Kidney (tissue), 14 donors: ENCODE data around the gene GRHL1. TPM values are rescaled to one million over a fixed set of nuclear protein-coding genes. Genes with fewer than 3 reads are reported as not detected.
"Not testable (repeated sequence)": the region's sequence is repeated elsewhere in the genome, so short reads cannot be mapped to it uniquely, and the experiment has no call there.

Experiments
- DNase-seq, 5 donors: peaks; one replicate each; pipeline ENCODE4 v3.0.0-alpha.2; 2013 to 2020
- FAIRE-seq: peaks from 2 replicates; lab custom pipeline; 2012; peaks lifted over from hg19 to GRCh38; lab: Jason Lieb, UNC
- H3K27ac ChIP-seq, 2 donors: one replicate each; pipeline ENCODE4 v1.7.0; 2013; ENCODE audit warnings: low read depth in 2 of 2, low read length in 2 of 2, inconsistent platforms in 1 of 2
- H3K27me3 ChIP-seq: one replicate; pipeline ENCODE4 v1.7.1; 2013; ENCODE audit warnings: low read length, inconsistent platforms; ENCODE audit not compliant: control insufficient read depth, insufficient read depth
- H3K36me3 ChIP-seq, 3 donors: one replicate each; pipeline versions ENCODE4 v1.7.0 to v1.7.1; 2013; ENCODE audit warnings: low read length in 3 of 3, control low read depth in 1 of 3, inconsistent platforms in 1 of 3; ENCODE audit not compliant: insufficient read depth in 3 of 3, control insufficient read depth in 2 of 3
- H3K4me1 ChIP-seq, 3 donors: one replicate each; pipeline versions ENCODE4 v1.7.0 to v1.7.1; 2013; ENCODE audit warnings: low read length in 3 of 3, inconsistent platforms in 1 of 3, low read depth in 1 of 3; ENCODE audit not compliant: control insufficient read depth in 2 of 3, insufficient read depth in 2 of 3
- H3K4me3 ChIP-seq, 3 donors: one replicate each; pipeline versions ENCODE4 v1.7.0 to v1.8.1; 2013; ENCODE audit warnings: low read length in 3 of 3, control low read depth in 1 of 3, inconsistent platforms in 1 of 3
- H3K9ac ChIP-seq, 3 donors: one replicate each; pipeline versions ENCODE4 v1.7.0 to v1.7.1; 2013; ENCODE audit warnings: low read length in 3 of 3, control low read depth in 1 of 3, inconsistent platforms in 1 of 3
- H3K9me3 ChIP-seq, 3 donors: one replicate each; pipeline versions ENCODE4 v1.7.0 to v1.7.1; 2013; ENCODE audit warnings: low read length in 3 of 3, control low read depth in 1 of 3, inconsistent platforms in 1 of 3; ENCODE audit not compliant: control insufficient read depth in 2 of 3, insufficient read depth in 1 of 3
- CTCF ChIP-seq: IDR thresholded peaks from 3 replicates; pipeline ENCODE4 v1.5.1; 2012; ENCODE audit warnings: mild to moderate bottlenecking, moderate library complexity, borderline replicate concordance; ENCODE audit not compliant: insufficient read depth; ENCODE audit errors: extremely low read depth
- intact Hi-C: fragments of 100-400 bp; cut with DNase I; formaldehyde crosslinking; loops from one replicate; pipeline ENCODE4 v1.11.1; 2022
- polyA plus RNA-seq: library from polyadenylated mRNA; stranded (reverse); fragments of 350-450 nt; fragmentation: Illumina TruSeq; extraction: RNeasy Lipid Tissue Mini Kit (QIAGEN cat#74804); gene quantifications from one replicate; pipeline ENCODE4 v1.2.3, GENCODE V29; 2014; ENCODE audit warnings: low read depth, low replicate concordance; ENCODE audit not compliant: insufficient read depth
- total RNA-seq: library from RNA; stranded (reverse); fragmentation: NEBNext Ultra II Directional; extraction: Animal tissue kit (Norgen Biotek cat#: 25700); gene quantifications from one replicate; pipeline ENCODE4 v1.2.1, GENCODE V29; 2021
- donor health status: control.
- donor health status: control.
- donor health status: control.
- donor health status: control.
- donor health status: control.
- donor health status: DM: yes; HTN: yes; CAD: no.
- donor health status: Normal renal cell carcinoma (clear cell type).

Gene GRHL1
- total and polyA plus RNA-seq, 2 donors from 2014 or later: 2.3 to 6.0 TPM

GRCh38 chr2:10012963-10013461 is 61.5 kb downstream of the GRHL1 start:
- Histone ChIP-seq H3K9ac (no peak overlapping the region), H3K36me3 (no peaks in the 10 kb centered on the region), H3K4me3 (no peak overlapping the region), H3K27me3 (no peaks in the 10 kb centered on the region), H3K4me1 (peaks cover 0 to 12% (median 9%) of the 10 kb centered on the region in 3 donors), H3K9me3 (peaks cover 0 to 4% (median 0%) of the 10 kb centered on the region in 3 donors), H3K27ac (no peak overlapping the region)
- DNase-seq (no peak), FAIRE-seq (no peak)
- intact Hi-C loops: no loop called here
- TF ChIP-seq CTCF: no peak

DNA sequence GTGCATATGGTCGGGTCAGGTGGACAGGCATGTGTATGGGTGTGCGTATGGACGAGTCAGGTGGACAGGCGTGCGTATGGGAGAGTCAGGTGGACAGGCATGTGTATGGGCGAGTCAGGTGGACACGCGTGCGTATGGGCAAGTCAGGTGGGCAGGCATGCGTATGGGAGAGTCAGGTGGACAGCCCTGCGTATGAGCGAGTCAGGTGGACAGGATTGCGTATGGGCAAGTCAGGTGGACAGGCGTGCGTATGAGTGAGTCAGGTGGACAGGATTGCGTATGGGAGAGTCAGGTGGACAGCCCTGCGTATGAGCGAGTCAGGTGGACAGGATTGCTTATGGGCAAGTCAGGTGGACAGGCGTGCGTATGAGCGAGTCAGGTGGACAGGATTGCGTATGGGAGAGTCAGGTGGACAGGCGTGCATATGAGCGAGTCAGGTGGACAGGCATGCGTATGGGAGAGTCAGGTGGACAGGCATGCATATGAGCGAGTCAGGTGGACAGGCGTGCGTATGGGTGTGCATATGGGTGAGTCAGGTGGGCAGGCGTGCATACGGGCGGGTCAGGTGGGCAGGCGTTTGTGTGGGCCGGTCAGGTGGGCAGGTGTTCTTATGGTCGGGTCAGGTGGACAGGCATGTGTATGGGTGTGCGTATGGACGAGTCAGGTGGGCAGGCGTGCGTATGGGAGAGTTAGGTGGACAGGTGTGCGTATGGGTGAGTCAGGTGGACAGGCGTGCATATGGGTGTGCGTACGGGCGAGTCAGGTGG is 62.3 kb downstream of the GRHL1 start:
- H3K4me1 ChIP-seq: peaks cover 0 to 11% (median 9%) of the 10 kb centered on the region in 3 donors
- intact Hi-C loops, FAIRE-seq, H3K27ac ChIP-seq, H3K27me3 ChIP-seq, H3K4me3 ChIP-seq, H3K36me3 ChIP-seq, H3K9me3 ChIP-seq, H3K9ac ChIP-seq, DNase-seq: not testable (repeated sequence)

DNA sequence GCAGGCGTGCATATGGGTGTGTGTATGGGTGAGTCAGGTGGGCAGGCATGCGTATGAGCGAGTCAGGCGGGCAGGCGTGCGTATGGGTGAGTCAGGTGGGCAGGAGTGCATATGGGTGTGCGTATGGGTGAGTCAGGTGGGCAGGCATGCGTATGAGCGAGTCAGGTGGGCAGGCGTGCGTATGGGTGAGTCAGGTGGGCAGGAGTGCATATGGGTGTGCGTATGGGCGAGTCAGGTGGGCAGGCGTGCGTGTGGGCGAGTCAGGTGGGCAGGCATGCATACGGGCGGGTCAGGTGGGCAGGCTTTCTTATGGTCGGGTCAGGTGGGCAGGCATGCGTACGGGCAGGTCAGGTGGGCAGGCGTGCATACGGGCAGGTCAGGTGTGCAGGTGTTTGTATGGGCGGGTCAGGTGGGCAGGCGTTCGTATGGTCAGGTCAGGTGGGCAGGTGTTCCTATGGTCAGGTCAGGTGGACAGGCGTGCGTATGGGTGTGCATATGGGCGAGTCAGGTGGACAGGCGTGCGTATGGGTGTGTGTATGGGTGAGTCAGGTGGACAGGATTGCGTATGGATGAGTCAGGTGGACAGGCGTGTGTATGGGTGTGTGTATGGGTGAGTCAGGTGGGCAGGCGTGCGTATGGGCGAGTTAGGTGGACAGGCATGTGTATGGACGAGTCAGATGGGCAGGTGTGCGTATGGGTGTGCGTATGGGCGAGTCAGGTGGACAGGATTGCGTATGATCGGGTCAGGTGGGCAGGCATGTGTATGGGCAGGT is 63.1 kb downstream of the GRHL1 start:
- no peak overlapping the region for H3K9ac ChIP-seq
- no peak for FAIRE-seq
- no peaks in the 10 kb centered on the region for H3K27me3 ChIP-seq
- intact Hi-C loops: no loop called here
- H3K36me3 ChIP-seq: no peaks in the 10 kb centered on the region
- no peak overlapping the region for H3K4me3 ChIP-seq
- DNase-seq: peak in 1 of 5 donors; percentile 70
- no peak for TF ChIP-seq CTCF
- H3K9me3 ChIP-seq: peaks cover 0 to 4% (median 0%) of the 10 kb centered on the region in 3 donors
- no peak overlapping the region for H3K27ac ChIP-seq
- H3K4me1 ChIP-seq: peaks cover 0 to 11% (median 7%) of the 10 kb centered on the region in 3 donors

DNA sequence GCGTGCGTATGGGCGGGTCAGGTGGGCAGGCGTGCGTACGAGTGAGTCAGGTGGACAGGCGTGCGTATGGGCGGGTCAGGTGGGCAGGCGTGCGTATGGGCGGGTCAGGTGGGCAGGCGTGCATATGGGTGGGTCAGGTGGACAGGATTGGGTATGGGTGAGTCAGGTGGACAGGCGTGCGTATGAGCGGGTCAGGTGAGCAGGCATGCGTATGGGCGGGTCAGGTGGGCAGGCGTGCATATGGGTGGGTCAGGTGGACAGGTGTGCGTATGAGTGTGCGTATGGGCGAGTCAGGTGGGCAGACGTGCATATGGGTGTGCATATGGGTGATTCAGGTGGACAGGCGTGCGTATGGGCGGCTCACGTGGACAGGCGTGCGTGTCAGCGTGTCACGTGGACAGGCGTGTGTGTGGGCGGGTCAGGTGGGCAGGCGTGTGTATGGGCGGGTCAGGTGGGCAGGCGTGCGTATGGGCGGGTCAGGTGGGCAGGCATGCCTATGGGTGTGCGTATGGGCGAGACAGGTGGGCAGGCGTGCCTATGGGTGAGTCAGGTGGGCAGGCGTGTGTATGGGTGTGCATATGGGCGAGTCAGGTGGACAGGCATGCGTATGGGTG is 64.0 kb downstream of the GRHL1 start:
- H3K36me3 ChIP-seq, H3K4me1 ChIP-seq, DNase-seq, FAIRE-seq, H3K27ac ChIP-seq, H3K4me3 ChIP-seq, H3K9ac ChIP-seq, H3K27me3 ChIP-seq, H3K9me3 ChIP-seq, intact Hi-C loops: not testable (repeated sequence)
